GM06990 (cell line): ENCODE measurements around the gene PCDHGB2.

Experiments
- DNase-seq: peaks from one replicate; pipeline ENCODE4 v3.0.0-alpha.2; 2011; ENCODE audit not compliant: insufficient read length; ENCODE audit errors: extremely low read depth
- H3K27me3 ChIP-seq: replicated peaks from 2 replicates; pipeline ENCODE4 v1.6.0; 2011; ENCODE audit warnings: low read length; ENCODE audit not compliant: control insufficient read depth, insufficient read depth
- H3K36me3 ChIP-seq: 2 replicates; pipeline ENCODE4 v1.5.1; 2011; ENCODE audit warnings: low read length; ENCODE audit not compliant: control insufficient read depth, insufficient read depth
- H3K4me3 ChIP-seq: replicated peaks from 2 replicates; pipeline ENCODE4 v1.5.1; 2011; ENCODE audit warnings: low read depth, mild to moderate bottlenecking, control low read depth, low read length
- TF ChIP-seq, protein P1 (sequence below): IDR thresholded peaks from 2 replicates; pipeline ENCODE4 v1.5.1; 2011; ENCODE audit warnings: low read length, control low read depth, mild to moderate bottlenecking, inconsistent platforms; ENCODE audit not compliant: insufficient read depth, poor library complexity, severe bottlenecking

PCDHGB2 gene

GRCh38 chr5:141356950-141357349, 2.8 kb upstream of the PCDHGB2 start:
- H3K27me3 ChIP-seq = no peaks in the 10 kb centered on the region
- DNase-seq = no peak
- TF ChIP-seq, protein P1, sequence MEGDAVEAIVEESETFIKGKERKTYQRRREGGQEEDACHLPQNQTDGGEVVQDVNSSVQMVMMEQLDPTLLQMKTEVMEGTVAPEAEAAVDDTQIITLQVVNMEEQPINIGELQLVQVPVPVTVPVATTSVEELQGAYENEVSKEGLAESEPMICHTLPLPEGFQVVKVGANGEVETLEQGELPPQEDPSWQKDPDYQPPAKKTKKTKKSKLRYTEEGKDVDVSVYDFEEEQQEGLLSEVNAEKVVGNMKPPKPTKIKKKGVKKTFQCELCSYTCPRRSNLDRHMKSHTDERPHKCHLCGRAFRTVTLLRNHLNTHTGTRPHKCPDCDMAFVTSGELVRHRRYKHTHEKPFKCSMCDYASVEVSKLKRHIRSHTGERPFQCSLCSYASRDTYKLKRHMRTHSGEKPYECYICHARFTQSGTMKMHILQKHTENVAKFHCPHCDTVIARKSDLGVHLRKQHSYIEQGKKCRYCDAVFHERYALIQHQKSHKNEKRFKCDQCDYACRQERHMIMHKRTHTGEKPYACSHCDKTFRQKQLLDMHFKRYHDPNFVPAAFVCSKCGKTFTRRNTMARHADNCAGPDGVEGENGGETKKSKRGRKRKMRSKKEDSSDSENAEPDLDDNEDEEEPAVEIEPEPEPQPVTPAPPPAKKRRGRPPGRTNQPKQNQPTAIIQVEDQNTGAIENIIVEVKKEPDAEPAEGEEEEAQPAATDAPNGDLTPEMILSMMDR = no peak
- H3K4me3 ChIP-seq = no peak overlapping the region
- no peaks in the 10 kb centered on the region for H3K36me3 ChIP-seq

DNA sequence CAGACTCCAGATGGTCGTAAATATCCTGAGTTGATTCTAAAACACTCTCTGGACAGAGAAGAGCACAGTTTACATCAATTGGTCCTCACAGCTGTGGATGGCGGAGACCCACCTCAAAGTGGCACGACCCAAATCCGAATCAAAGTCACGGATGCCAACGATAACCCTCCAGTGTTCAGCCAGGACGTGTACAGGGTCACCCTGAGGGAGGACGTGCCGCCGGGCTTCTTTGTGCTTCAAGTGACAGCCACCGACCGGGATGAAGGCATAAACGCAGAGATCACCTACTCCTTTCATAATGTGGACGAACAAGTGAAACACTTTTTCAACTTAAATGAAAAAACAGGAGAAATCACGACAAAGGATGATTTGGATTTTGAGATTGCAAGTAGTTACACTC, 891 bp downstream of the PCDHGB2 start:
- DNase-seq = no peak
- Histone ChIP-seq H3K36me3 (no peaks in the 10 kb centered on the region), H3K4me3 (peak overlapping the region; percentile 77), H3K27me3 (no peaks in the 10 kb centered on the region)
- TF ChIP-seq, protein P1 = no peak

DNA sequence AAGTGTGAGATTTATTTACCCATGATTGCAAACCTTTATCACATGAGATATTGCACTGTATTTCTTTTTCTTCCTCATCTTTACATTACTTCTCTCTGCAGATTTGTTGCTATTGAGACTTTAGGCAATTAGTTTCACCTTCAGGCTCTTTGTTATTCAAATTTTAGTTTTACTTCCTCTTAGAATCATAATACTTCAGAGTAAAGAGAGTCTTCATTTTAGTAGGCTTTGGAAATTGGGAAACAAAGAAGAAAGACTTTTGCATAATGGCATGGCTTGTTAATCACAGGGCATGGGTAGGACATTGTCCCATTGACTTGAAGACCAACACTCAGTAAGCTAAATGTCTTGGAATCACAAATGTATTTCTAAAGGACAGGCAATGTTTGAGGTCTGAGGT, 2.9 kb downstream of the PCDHGB2 start:
- no peak overlapping the region for H3K4me3 ChIP-seq
- DNase-seq = no peak
- H3K36me3 ChIP-seq = no peaks in the 10 kb centered on the region

GRCh38 chr5:141363952-141364660, 4.3 kb downstream of the PCDHGB2 start, which contains the start of gene PCDHGA5:
Gene PCDHGA5 (plus strand): TSS chr5:141364162. CDS start chr5:141364331, 169 bp downstream.
- H3K27me3 ChIP-seq = no peaks in the 10 kb centered on the region
- H3K4me3 ChIP-seq = no peak within 1 kb of the TSS
- TF ChIP-seq, protein P1 = no peak
- no peak for DNase-seq
- no peaks in the 10 kb centered on the region for H3K36me3 ChIP-seq

More for the DNA sequence above, 2.9 kb downstream of the PCDHGB2 start:
- TF ChIP-seq, protein P1 = no peak
- no peaks in the 10 kb centered on the region for H3K27me3 ChIP-seq

GRCh38 chr5:141366016-141366896, 6.5 kb downstream of the PCDHGB2 start:
- H3K4me3 ChIP-seq = no peak overlapping the region
- TF ChIP-seq, protein P1 = no peak
- H3K36me3 ChIP-seq = no peaks in the 10 kb centered on the region
- H3K27me3 ChIP-seq = no peaks in the 10 kb centered on the region
- DNase-seq = no peak
